ENCODE results near the gene ABHD12. TPM values are rescaled to one million over a fixed set of nuclear protein-coding genes. Genes with fewer than 3 reads are reported as not detected.

ABHD12 gene
- total and polyA plus RNA-seq, 10 of the 15 experiments (the other 5 are each of a cell fraction or from before 2014, with no cell fraction given): 1.5 to 61.8 (median 26.7) TPM

DNA sequence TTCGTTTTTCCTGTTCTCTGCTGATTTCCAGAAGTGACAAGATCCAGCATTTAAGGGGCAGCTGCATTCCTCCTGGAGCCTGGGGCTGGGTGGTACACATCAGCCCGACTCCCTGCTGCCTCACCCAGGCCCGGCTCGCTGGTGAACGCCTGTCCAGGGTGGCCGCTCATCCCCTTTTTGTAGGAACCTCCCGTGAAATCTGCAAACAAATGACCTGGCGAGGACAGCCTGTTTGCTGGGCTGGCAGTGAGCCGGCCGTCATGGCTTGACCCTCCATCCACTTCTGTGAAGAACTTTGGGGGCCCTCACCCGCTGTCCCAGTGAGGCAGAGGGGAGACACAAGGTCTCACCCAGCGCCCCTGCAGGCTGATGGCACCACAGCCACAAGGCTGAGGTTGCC is 103.7 kb downstream of the ABHD12 start (continued):
- TF ChIP-seq, protein P1, sequence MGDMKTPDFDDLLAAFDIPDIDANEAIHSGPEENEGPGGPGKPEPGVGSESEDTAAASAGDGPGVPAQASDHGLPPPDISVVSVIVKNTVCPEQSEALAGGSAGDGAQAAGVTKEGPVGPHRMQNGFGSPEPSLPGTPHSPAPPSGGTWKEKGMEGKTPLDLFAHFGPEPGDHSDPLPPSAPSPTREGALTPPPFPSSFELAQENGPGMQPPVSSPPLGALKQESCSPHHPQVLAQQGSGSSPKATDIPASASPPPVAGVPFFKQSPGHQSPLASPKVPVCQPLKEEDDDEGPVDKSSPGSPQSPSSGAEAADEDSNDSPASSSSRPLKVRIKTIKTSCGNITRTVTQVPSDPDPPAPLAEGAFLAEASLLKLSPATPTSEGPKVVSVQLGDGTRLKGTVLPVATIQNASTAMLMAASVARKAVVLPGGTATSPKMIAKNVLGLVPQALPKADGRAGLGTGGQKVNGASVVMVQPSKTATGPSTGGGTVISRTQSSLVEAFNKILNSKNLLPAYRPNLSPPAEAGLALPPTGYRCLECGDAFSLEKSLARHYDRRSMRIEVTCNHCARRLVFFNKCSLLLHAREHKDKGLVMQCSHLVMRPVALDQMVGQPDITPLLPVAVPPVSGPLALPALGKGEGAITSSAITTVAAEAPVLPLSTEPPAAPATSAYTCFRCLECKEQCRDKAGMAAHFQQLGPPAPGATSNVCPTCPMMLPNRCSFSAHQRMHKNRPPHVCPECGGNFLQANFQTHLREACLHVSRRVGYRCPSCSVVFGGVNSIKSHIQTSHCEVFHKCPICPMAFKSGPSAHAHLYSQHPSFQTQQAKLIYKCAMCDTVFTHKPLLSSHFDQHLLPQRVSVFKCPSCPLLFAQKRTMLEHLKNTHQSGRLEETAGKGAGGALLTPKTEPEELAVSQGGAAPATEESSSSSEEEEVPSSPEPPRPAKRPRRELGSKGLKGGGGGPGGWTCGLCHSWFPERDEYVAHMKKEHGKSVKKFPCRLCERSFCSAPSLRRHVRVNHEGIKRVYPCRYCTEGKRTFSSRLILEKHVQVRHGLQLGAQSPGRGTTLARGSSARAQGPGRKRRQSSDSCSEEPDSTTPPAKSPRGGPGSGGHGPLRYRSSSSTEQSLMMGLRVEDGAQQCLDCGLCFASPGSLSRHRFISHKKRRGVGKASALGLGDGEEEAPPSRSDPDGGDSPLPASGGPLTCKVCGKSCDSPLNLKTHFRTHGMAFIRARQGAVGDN (IDR thresholded peaks at IDR 0.05): no peak
- TF ChIP-seq MYB (IDR thresholded peaks at IDR 0.05; ENCODE audit: borderline replicate concordance, low read depth, low read length) (no peak), SKIL (IDR thresholded peaks at IDR 0.05; ENCODE audit: low read depth, poor library complexity, severe bottlenecking) (no peak), FOXK2 (IDR thresholded peaks at IDR 0.05) (no peak), BRCA1 (IDR thresholded peaks at IDR 0.05; ENCODE audit: low read depth, low read length) (no peak)
